ENCODE data around the gene MAST2. TPM values are rescaled to one million over a fixed set of nuclear protein-coding genes. Genes with fewer than 3 reads are reported as not detected.

MAST2 gene
- total and polyA plus RNA-seq, 2 of the 4 experiments (the other 2 are of a cell fraction): 14.2 to 41.0 TPM

- no peak overlapping the region for H4K5ac ChIP-seq (ENCODE audit: low read depth, low read length)
- H3K56ac ChIP-seq (ENCODE audit: extremely low read depth, insufficient read depth, low read length): no peak overlapping the region
- no peak overlapping the region for H3K23ac ChIP-seq (ENCODE audit: low read depth, low read length)
- dilution Hi-C loops (cut with HindIII; ENCODE audit: low sequenced_read_pairs, unreplicated experiment): no loop called here
- ChIA-PET CTCF (interaction anchor here (1.0 kb wide), 1 partner anchor 13 kb away, joined by 3 read pairs; no protein-coding TSS in a partner anchor), POLR2A (ENCODE audit: unreplicated experiment) (no interaction called here)
- H3K27me3 ChIP-seq (ENCODE audit: control insufficient read depth, insufficient read depth, low read length): no peaks in the 10 kb centered on the region
- no peak overlapping the region for H3K9ac ChIP-seq (ENCODE audit: low read depth, low read length)
- peaks cover 16 to 35% of the 10 kb centered on the region in 2 experiments for H3K79me1 ChIP-seq (ENCODE audit: low read depth in 1 of 2, low read length in 2 of 2)
- ATAC-seq (ENCODE audit: low read depth) (no peak), DNase-seq (no peak)
- no peak overlapping the region for H4K91ac ChIP-seq (ENCODE audit: insufficient read depth, low read depth, low read length)
- H3K18ac ChIP-seq (ENCODE audit: low read depth, low read length): no peak overlapping the region
- no TSS peak for BruUV-seq (replicated peaks)
- H3K4me1 ChIP-seq (ENCODE audit: control insufficient read depth, insufficient read depth, low read length): peaks cover 2% of the 10 kb centered on the region; the same call in 1 of the 2 replicates
- no peak overlapping the region for H3K27ac ChIP-seq (ENCODE audit: insufficient read depth, low read length)
- no peak overlapping the region for H2BK15ac ChIP-seq (ENCODE audit: low read depth, low read length)
- no peak overlapping the region for H2AK9ac ChIP-seq (replicated peaks; ENCODE audit: low read depth, low read length, poor library complexity)
- peaks cover 13% of the 10 kb centered on the region for H3K9me1 ChIP-seq (ENCODE audit: insufficient read depth, low read length)
- in situ Hi-C loops (cut with MboI; ENCODE audit: low sequenced_read_pairs): no loop called here
- H2BK120ac ChIP-seq (ENCODE audit: low read depth, low read length): no peak overlapping the region
- H3K9me3 ChIP-seq (ENCODE audit: control insufficient read depth, insufficient read depth, low read length): no peaks in the 10 kb centered on the region
- TF ChIP-seq RCOR1 (IDR thresholded peaks at IDR 0.05; ENCODE audit: insufficient replicate concordance, low read length) (no peak), SMC3 (IDR thresholded peaks at IDR 0.05; ENCODE audit: low read depth, low read length) (no peak), BHLHE40 (IDR thresholded peaks at IDR 0.05; ENCODE audit: low read depth, low read length) (no peak), POLR2A (IDR thresholded peaks at IDR 0.05; ENCODE audit: low read depth, low read length) (no peak), CHD1 (IDR thresholded peaks at IDR 0.05; ENCODE audit: low read depth, low read length) (no peak), FOS (IDR thresholded peaks at IDR 0.05; ENCODE audit: low read depth, low read length) (no peak), RAD21 (IDR thresholded peaks at IDR 0.05; ENCODE audit: low read length) (no peak), NFE2L2 (IDR thresholded peaks at IDR 0.05; ENCODE audit: low read depth, low read length) (no peak), RFX5 (IDR thresholded peaks at IDR 0.05; ENCODE audit: low read depth, low read length) (no peak), MAZ (IDR thresholded peaks at IDR 0.05; ENCODE audit: borderline replicate concordance, low read depth, low read length) (no peak), CTCF (conservative IDR thresholded peaks at IDR 0.05; ENCODE audit: low read depth, low read length) (no peak), USF2 (IDR thresholded peaks at IDR 0.05; ENCODE audit: low read depth, low read length) (no peak), MAFK (IDR thresholded peaks at IDR 0.05; ENCODE audit: low read depth, low read length) (no peak), MXI1 (IDR thresholded peaks at IDR 0.05; ENCODE audit: borderline replicate concordance, low read depth, low read length) (no peak), ELK1 (IDR thresholded peaks at IDR 0.05; ENCODE audit: borderline replicate concordance, low read depth, low read length) (no peak), CEBPB (IDR thresholded peaks at IDR 0.05; ENCODE audit: low read depth, low read length) (no peak)
- no peak overlapping the region for H3K4me3 ChIP-seq (ENCODE audit: insufficient read depth, low read depth, low read length)
- H3K4me2 ChIP-seq (ENCODE audit: low read depth, low read length): no peak overlapping the region
- no peak overlapping the region for H3K14ac ChIP-seq (replicated peaks; ENCODE audit: low read depth, low read length)
- H2BK5ac ChIP-seq (ENCODE audit: low read depth, low read length, poor library complexity, severe bottlenecking): no peak overlapping the region
- H3K4ac ChIP-seq (ENCODE audit: low read depth, low read length): no peak overlapping the region
- no peak overlapping the region for H2BK20ac ChIP-seq (ENCODE audit: low read depth, low read length)
- H3K36me3 ChIP-seq (ENCODE audit: control insufficient read depth, insufficient read depth, low read length): peaks cover 7% of the 10 kb centered on the region; the same call in 1 of the 2 replicates
- no CpG with 5 or more reads among the region's 5 CpGs for WGBS, 2 experiments (ENCODE audit: extremely low coverage in 2 of 2, insufficient read length in 1 of 2)
- H4K20me1 ChIP-seq (ENCODE audit: insufficient read depth, low read length): no peaks in the 10 kb centered on the region
- intact Hi-C loops (cut with micrococcal nuclease): no loop called here
- no peak overlapping the region for H4K8ac ChIP-seq (ENCODE audit: low read depth in 2 of 2, low read length in 2 of 2)
- H2AFZ ChIP-seq (replicated peaks; ENCODE audit: low read length, poor library complexity): no peak overlapping the region
- no peak overlapping the region; the same call in 1 of the 2 replicates for H2AK5ac ChIP-seq (ENCODE audit: low read depth, low read length)
These were observed 168.6 kb downstream of the MAST2 start for GRCh38 chr1:45971922-45972531.

All from IMR-90 (cell line).